Small intestine (tissue), 7 donors: ENCODE data around the gene CABLES1. TPM values are rescaled to one million over a fixed set of nuclear protein-coding genes. Genes with fewer than 3 reads are reported as not detected.

ENCODE experiments used
- DNase-seq, 2 donors: peaks; one replicate each; pipeline versions ENCODE4 v3.0.0 to v3.0.0-alpha.2; 2013
- FAIRE-seq: peaks from 2 replicates; lab custom pipeline; 2012; peaks lifted over from hg19 to GRCh38; lab: Jason Lieb, UNC
- H3K27ac ChIP-seq, 3 donors: one replicate each; pipeline ENCODE4 v1.5.1; 2013; ENCODE audit warnings: low read length in 2 of 3, mild to moderate bottlenecking in 2 of 3, control low read depth in 1 of 3, inconsistent platforms in 1 of 3, low read depth in 1 of 3, moderate library complexity in 1 of 3
- H3K27me3 ChIP-seq, 3 donors: one replicate each; pipeline ENCODE4 v1.6.1; 2013; ENCODE audit warnings: low read length in 3 of 3, inconsistent platforms in 1 of 3; ENCODE audit not compliant: control insufficient read depth in 3 of 3, insufficient read depth in 3 of 3
- H3K36me3 ChIP-seq, 3 donors: one replicate each; pipeline ENCODE4 v1.6.1; 2013; ENCODE audit warnings: low read length in 3 of 3, inconsistent platforms in 1 of 3, low read depth in 1 of 3, mild to moderate bottlenecking in 1 of 3, moderate library complexity in 1 of 3; ENCODE audit not compliant: control insufficient read depth in 3 of 3, insufficient read depth in 2 of 3
- H3K4me1 ChIP-seq, 3 donors: one replicate each; pipeline ENCODE4 v1.6.1; 2013; ENCODE audit warnings: low read length in 2 of 3, inconsistent platforms in 1 of 3, low read depth in 1 of 3, mild to moderate bottlenecking in 1 of 3, moderate library complexity in 1 of 3; ENCODE audit not compliant: control insufficient read depth in 3 of 3, insufficient read depth in 2 of 3
- H3K4me3 ChIP-seq, 3 donors: one replicate each; pipeline ENCODE4 v1.5.1; 2013; ENCODE audit warnings: low read length in 3 of 3, control low read depth in 1 of 3, inconsistent platforms in 1 of 3, low read depth in 1 of 3, mild to moderate bottlenecking in 1 of 3, moderate library complexity in 1 of 3
- H3K9me3 ChIP-seq, 2 donors: one replicate each; pipeline ENCODE4 v1.6.1; 2013; ENCODE audit warnings: low read depth in 1 of 2, low read length in 1 of 2; ENCODE audit not compliant: control insufficient read depth in 2 of 2, insufficient read depth in 1 of 2
- WGBS, 3 donors: extraction: QIAGEN DNeasy Blood & Tissue Kit; methylation state at CpG; one replicate each; pipeline ENCODE4 v1.1.7; 2013; 5-methylcytosine and 5-hydroxymethylcytosine counted together
- polyA plus RNA-seq, 4 donors: library from polyadenylated mRNA; stranded (reverse) in 3 of 4; unstranded in 1 of 4; fragments of 200-250 nt in 3 of 4; fragments of 120-200 nt in 1 of 4; gene quantifications; one replicate each; pipeline versions ENCODE4 v1.2.1 to v1.2.3, GENCODE V29; 2013
- donor health status: healthy with polysubstance abuse.
- donor health status: control.
- donor health status: control.
- donor health status: Bipolar disorder and iron deficiency.
- donor health status: healthy.

Gene CABLES1
- polyA plus RNA-seq, 4 donors = 6.9 to 11.7 (median 8.5) TPM

GRCh38 chr18:23172591-23173380 lies 37.5 kb downstream of the CABLES1 start:
- no peak overlapping the region for H3K4me3 ChIP-seq
- H3K27ac ChIP-seq = no peak overlapping the region
- no peak for FAIRE-seq
- no peaks in the 10 kb centered on the region for H3K9me3 ChIP-seq
- peaks cover 0 to 4% (median 3%) of the 10 kb centered on the region in 3 donors for H3K36me3 ChIP-seq
- WGBS, 3 donors = 88 to 91% (median 90%) methylated on average over 14 of the region's 14 CpGs
- H3K4me1 ChIP-seq = no peaks in the 10 kb centered on the region
- no peaks in the 10 kb centered on the region for H3K27me3 ChIP-seq
- no peak for DNase-seq

DNA sequence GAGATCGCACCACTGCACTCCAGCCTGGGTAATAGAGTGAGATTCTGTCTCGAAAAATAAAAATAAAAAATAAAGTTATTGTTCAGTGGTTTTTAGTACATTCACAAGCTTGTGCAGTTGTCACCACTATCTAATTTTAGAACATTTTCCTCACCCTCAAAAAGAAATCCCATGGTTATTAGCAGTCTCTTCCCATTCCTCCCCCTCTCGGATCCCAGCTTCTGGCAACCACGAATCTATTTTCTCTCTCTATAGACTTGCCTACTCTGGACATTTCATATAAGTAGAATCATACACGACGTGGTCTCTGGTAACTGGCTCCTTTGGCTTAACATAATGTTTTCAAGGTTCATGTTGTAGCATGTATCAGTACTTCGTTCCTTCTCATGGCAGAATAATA lies 38.6 kb downstream of the CABLES1 start:
- Histone ChIP-seq H3K36me3 (no peaks in the 10 kb centered on the region), H3K27me3 (no peaks in the 10 kb centered on the region), H3K4me3 (no peak overlapping the region), H3K9me3 (no peaks in the 10 kb centered on the region), H3K4me1 (no peaks in the 10 kb centered on the region), H3K27ac (no peak overlapping the region)
- no peak for FAIRE-seq
- DNase-seq = no peak
- WGBS, 3 donors = 83 to 92% (median 87%) methylated on average over 7 of the region's 7 CpGs

DNA sequence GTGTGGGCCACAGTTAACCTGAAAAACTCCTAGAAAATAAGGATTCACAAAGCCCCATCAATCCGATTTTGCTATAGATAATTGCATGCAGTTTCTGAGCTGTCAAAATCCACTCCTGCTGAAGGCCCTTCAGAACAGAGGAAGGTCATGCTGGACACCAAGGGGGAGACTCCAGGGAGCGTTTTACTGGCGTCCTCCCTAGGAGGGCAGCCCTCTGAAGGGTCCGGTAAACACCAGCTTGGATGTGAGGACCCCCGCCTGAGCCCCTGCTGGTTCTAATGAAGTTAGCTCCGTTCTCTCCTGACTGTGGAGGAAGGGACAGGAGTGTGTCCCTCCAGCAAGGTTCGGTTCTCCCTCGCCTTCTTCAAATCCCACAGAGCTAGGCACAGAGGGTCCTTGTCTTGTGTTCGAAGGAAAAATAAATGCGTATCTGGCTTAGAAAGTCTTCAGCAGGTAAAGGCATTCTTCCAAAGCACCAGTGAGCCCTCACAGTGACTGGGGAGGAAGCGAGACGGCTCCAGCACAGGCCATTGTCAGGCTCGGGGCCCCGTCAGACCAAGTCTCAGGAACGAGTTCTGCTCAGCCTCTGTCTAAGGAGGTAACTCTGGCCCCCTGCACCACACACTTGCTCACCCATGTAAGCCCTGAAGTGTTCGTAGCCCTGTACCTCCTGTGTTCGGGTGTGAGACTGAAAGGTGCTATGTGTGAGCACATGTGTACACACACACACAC lies 41.6 kb downstream of the CABLES1 start:
- Histone ChIP-seq H3K4me3 (no peak overlapping the region), H3K27me3 (no peaks in the 10 kb centered on the region), H3K9me3 (no peaks in the 10 kb centered on the region), H3K27ac (no peak overlapping the region), H3K4me1 (no peaks in the 10 kb centered on the region), H3K36me3 (no peaks in the 10 kb centered on the region)
- no peak for FAIRE-seq
- WGBS, 3 donors = 89 to 93% (median 90%) methylated on average over 17 of the region's 17 CpGs
- DNase-seq = no peak

GRCh38 chr18:23177433-23178072 lies 42.3 kb downstream of the CABLES1 start:
- Histone ChIP-seq H3K27ac (no peak overlapping the region), H3K27me3 (no peaks in the 10 kb centered on the region), H3K36me3 (peaks cover 0 to 3% (median 0%) of the 10 kb centered on the region in 3 donors), H3K4me3 (no peak overlapping the region), H3K4me1 (no peaks in the 10 kb centered on the region), H3K9me3 (no peaks in the 10 kb centered on the region)
- FAIRE-seq = no peak
- no peak for DNase-seq
- 87 to 90% (median 88%) methylated on average over 13 of the region's 13 CpGs for WGBS, 3 donors

DNA sequence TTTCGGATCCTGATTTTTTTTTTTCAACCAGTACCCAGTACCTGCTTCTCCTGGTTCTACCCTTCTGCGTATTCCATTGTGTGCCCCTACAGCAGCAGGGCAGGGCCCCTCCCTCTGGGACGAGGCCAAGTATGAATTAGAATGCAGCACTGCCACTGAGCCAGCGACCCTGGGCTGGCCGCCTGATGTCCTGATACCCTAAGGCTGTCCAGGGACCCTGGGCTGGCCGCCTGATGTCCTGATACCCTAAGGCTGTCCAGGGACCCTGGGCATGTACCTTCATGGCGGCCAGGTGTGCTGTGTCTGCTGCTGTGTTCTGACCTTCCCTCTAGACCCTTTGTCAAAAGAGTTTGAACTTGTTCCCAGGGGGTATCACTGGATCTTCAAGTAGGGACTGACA lies 42.9 kb downstream of the CABLES1 start:
- DNase-seq = no peak
- no peaks in the 10 kb centered on the region for H3K27me3 ChIP-seq
- WGBS, 3 donors = 83 to 90% (median 86%) methylated on average over 7 of the region's 7 CpGs
- no peaks in the 10 kb centered on the region for H3K4me1 ChIP-seq
- no peaks in the 10 kb centered on the region for H3K9me3 ChIP-seq
- H3K36me3 ChIP-seq = peaks cover 0 to 9% (median 0%) of the 10 kb centered on the region in 3 donors
- H3K27ac ChIP-seq = no peak overlapping the region
- FAIRE-seq = no peak
- no peak overlapping the region for H3K4me3 ChIP-seq

DNA sequence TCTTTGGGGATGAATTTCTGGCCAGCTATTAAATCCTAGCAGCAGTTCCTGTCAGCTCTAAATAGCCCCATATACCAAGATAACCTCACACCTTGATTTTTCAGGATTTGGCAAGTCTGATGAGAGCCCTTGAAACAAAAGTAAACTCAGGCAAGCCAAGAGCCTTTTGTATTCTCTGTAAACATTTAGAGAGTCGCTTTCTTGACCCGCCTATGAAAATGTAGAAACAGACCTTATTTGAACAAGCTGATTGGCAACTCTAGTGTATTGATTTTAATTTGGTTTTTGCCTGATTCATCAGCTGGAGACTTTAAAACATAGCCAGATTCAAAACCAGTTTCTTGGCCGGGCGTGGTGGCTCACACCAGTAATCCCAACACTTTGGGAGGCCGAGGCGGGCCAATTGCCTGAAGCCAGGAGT lies 43.4 kb downstream of the CABLES1 start:
- Histone ChIP-seq H3K36me3 (peaks cover 0 to 9% (median 0%) of the 10 kb centered on the region in 3 donors), H3K9me3 (no peaks in the 10 kb centered on the region), H3K27ac (no peak overlapping the region), H3K4me1 (no peaks in the 10 kb centered on the region), H3K4me3 (no peak overlapping the region), H3K27me3 (no peaks in the 10 kb centered on the region)
- DNase-seq (no peak), FAIRE-seq (no peak)
- 82 to 86% (median 85%) methylated on average over 6 of the region's 6 CpGs for WGBS, 3 donors

- no peak for FAIRE-seq
- Histone ChIP-seq H3K4me1 (no peaks in the 10 kb centered on the region), H3K36me3 (peaks cover 0 to 9% (median 0%) of the 10 kb centered on the region in 3 donors), H3K4me3 (no peak overlapping the region), H3K9me3 (no peaks in the 10 kb centered on the region), H3K27me3 (no peaks in the 10 kb centered on the region), H3K27ac (no peak overlapping the region)
- DNase-seq = no peak
- 82 to 86% (median 85%) methylated on average over 6 of the region's 6 CpGs for WGBS, 3 donors
Measured at GRCh38 chr18:23179416-23179815, 44.1 kb downstream of the CABLES1 start.

GRCh38 chr18:23181547-23181946 lies 46.3 kb downstream of the CABLES1 start:
- H3K4me1 ChIP-seq = no peaks in the 10 kb centered on the region
- no peak overlapping the region for H3K4me3 ChIP-seq
- peaks cover 0 to 9% (median 0%) of the 10 kb centered on the region in 3 donors for H3K36me3 ChIP-seq
- DNase-seq (no peak), FAIRE-seq (no peak)
- H3K9me3 ChIP-seq = no peaks in the 10 kb centered on the region
- H3K27me3 ChIP-seq = no peaks in the 10 kb centered on the region
- H3K27ac ChIP-seq = no peak overlapping the region
